GM12878 (cell line): ENCODE data around the gene NPC2. TPM values are rescaled to one million over a fixed set of nuclear protein-coding genes. Genes with fewer than 3 reads are reported as not detected.

Experiments
- ATAC-seq: fragments of 200-7000 bp; cut with Tn5 transposase; 3 replicates; pipeline ENCODE4 v1.9.1; 2020; ENCODE audit warnings: mild to moderate bottlenecking, moderate library complexity
- BruUV-seq: library from RNA; stranded (reverse); fragments of 400-500 nt; replicated peaks from 2 replicates; lab custom pipeline; 2021; lab: Mats Ljungman, UMichigan
- CTCF ChIA-PET: fragments of 300-600 bp; sonication (Branson Sonifier 250); formaldehyde crosslinking; extraction: SDS; loops from one replicate; lab custom pipeline; 2021; ENCODE audit warnings: inconsistent platforms; lab: Yijun Ruan, JAX
- POLR2A ChIA-PET: fragments of 350-600 bp; formaldehyde crosslinking; extraction: SDS; loops from one replicate; lab custom pipeline; 2021; ENCODE audit warnings: inconsistent platforms; lab: Charles Lee
- RAD21 ChIA-PET: fragments of 300-600 bp; sonication (Branson Sonifier 250); formaldehyde crosslinking; loops from one replicate; lab custom pipeline; 2023; ENCODE audit warnings: antibody characterized with exemption; ENCODE audit not compliant: unreplicated experiment; lab: Charles Lee
- SMC1A ChIA-PET: fragments of 300-600 bp; sonication (Branson Sonifier 250); formaldehyde crosslinking; loops from one replicate; lab custom pipeline; 2023; ENCODE audit not compliant: unreplicated experiment, uncharacterized antibody; lab: Charles Lee
- DNase-seq: peaks from one replicate; pipeline ENCODE4 v3.0.0-alpha.2; 2011; ENCODE audit warnings: low read depth, low spot score
- FAIRE-seq: peaks from 3 replicates; lab custom pipeline; 2011; peaks lifted over from hg19 to GRCh38; lab: Jason Lieb, UNC
- H2AFZ ChIP-seq: 2 replicates; pipeline ENCODE4 v1.6.0; 2011; ENCODE audit warnings: low read depth, low read length, control low read depth; ENCODE audit not compliant: control insufficient read depth
- H3K27ac ChIP-seq: 2 replicates; pipeline ENCODE4 v1.5.1; 2011; ENCODE audit warnings: control low read depth; ENCODE audit not compliant: control insufficient read depth, insufficient read depth
- H3K27me3 ChIP-seq, 2 experiments: replicated peaks in 1 of 2; 2 replicates each; pipeline versions ENCODE4 v1.6.0 to v1.6.1; 2011; ENCODE audit warnings: low read length in 1 of 2; ENCODE audit not compliant: control insufficient read depth in 2 of 2, insufficient read depth in 2 of 2
- H3K36me3 ChIP-seq, 2 experiments: 2 replicates each; pipeline ENCODE4 v1.5.1; 2011; ENCODE audit warnings: low read length in 1 of 2; ENCODE audit not compliant: control insufficient read depth in 2 of 2, insufficient read depth in 2 of 2
- H3K4me1 ChIP-seq: 2 replicates; pipeline ENCODE4 v1.6.1; 2011; ENCODE audit warnings: mild to moderate bottlenecking, low read length, moderate library complexity, mixed read lengths; ENCODE audit not compliant: control insufficient read depth, insufficient read depth
- H3K4me2 ChIP-seq: 2 replicates; pipeline ENCODE4 v1.6.0; 2011; ENCODE audit warnings: control low read depth; ENCODE audit not compliant: control insufficient read depth, insufficient read depth
- H3K4me3 ChIP-seq: fragments of 200-600 bp; sonication (generic); 2 replicates; pipeline ENCODE4 v1.5.1; 2016
- H3K79me2 ChIP-seq: 2 replicates; pipeline ENCODE4 v1.6.0; 2011; ENCODE audit warnings: low read length; ENCODE audit not compliant: control insufficient read depth, insufficient read depth
- H3K9ac ChIP-seq: 2 replicates; pipeline ENCODE4 v1.8.0; 2011; ENCODE audit warnings: low read length, control low read depth, mixed read lengths; ENCODE audit not compliant: control insufficient read depth, insufficient read depth
- H3K9me3 ChIP-seq: replicated peaks from 3 replicates; pipeline ENCODE4 v1.5.1; 2011; ENCODE audit warnings: mild to moderate bottlenecking, low read length; ENCODE audit not compliant: control insufficient read depth, insufficient read depth
- H4K20me1 ChIP-seq: 2 replicates; pipeline ENCODE4 v1.6.0; 2011; ENCODE audit not compliant: control insufficient read depth, insufficient read depth
- CBX5 ChIP-seq: sonication (generic); IDR thresholded peaks from 2 replicates; pipeline ENCODE4 v1.6.1; 2016; ENCODE audit warnings: low read depth, moderate library complexity, mild to moderate bottlenecking, inconsistent platforms
- DPF2 ChIP-seq: fragments of 450-650 bp; IDR thresholded peaks from 2 replicates; pipeline ENCODE4 v1.6.1; 2017; ENCODE audit warnings: mild to moderate bottlenecking
- E4F1 ChIP-seq: fragments of 450-650 bp; IDR thresholded peaks from 2 replicates; pipeline ENCODE4 v1.6.1; 2018; ENCODE audit warnings: borderline replicate concordance, mild to moderate bottlenecking; ENCODE audit not compliant: partially characterized antibody
- IKZF1 ChIP-seq: fragments of 450-650 bp; conservative IDR thresholded peaks from 2 replicates; pipeline ENCODE4 v1.6.1; 2017; ENCODE audit warnings: antibody characterized with exemption, mild to moderate bottlenecking
- NFXL1 ChIP-seq: fragments of 450-650 bp; IDR thresholded peaks from 2 replicates; pipeline ENCODE4 v1.6.1; 2017; ENCODE audit warnings: antibody characterized with exemption, mild to moderate bottlenecking, borderline replicate concordance
- NRF1 ChIP-seq: conservative IDR thresholded peaks from 2 replicates; pipeline ENCODE4 v1.6.1; 2011; ENCODE audit warnings: mild to moderate bottlenecking, low read depth, low read length, improper control_type of control experiment
- PBX3 ChIP-seq: IDR thresholded peaks from 2 replicates; pipeline ENCODE4 v1.6.1; 2011; ENCODE audit warnings: mild to moderate bottlenecking, low read depth, low read length, moderate library complexity; ENCODE audit not compliant: insufficient replicate concordance
- SKIL ChIP-seq: fragments of 450-650 bp; IDR thresholded peaks from 2 replicates; pipeline ENCODE4 v1.6.1; 2017; ENCODE audit warnings: mild to moderate bottlenecking, low read depth, inconsistent platforms; ENCODE audit not compliant: poor library complexity, severe bottlenecking
- SRF ChIP-seq, 2 experiments: IDR thresholded peaks; 2 replicates each; pipeline ENCODE4 v1.6.1; 2011; ENCODE audit warnings: low read depth in 2 of 2, low read length in 2 of 2, mild to moderate bottlenecking in 1 of 2, moderate library complexity in 1 of 2
- TBL1XR1 ChIP-seq: IDR thresholded peaks from 2 replicates; pipeline ENCODE4 v1.6.1; 2012; ENCODE audit warnings: low read depth, low read length, improper control_type of control experiment
- TCF12 ChIP-seq: IDR thresholded peaks from 2 replicates; pipeline ENCODE4 v1.6.1; 2011; ENCODE audit warnings: low read depth, mild to moderate bottlenecking, low read length
- USF2 ChIP-seq: IDR thresholded peaks from 2 replicates; pipeline ENCODE4 v1.6.1; 2011; ENCODE audit warnings: low read depth, low read length, improper control_type of control experiment, borderline replicate concordance
- ZBTB4 ChIP-seq: fragments of 450-650 bp; formaldehyde crosslinking; IDR thresholded peaks from 2 replicates; pipeline ENCODE4 v1.4.0; 2022; ENCODE audit warnings: mild to moderate bottlenecking, moderate library complexity
- ZNF622 ChIP-seq: fragments of 450-650 bp; IDR thresholded peaks from 2 replicates; pipeline ENCODE4 v1.6.1; 2017; ENCODE audit warnings: mild to moderate bottlenecking, inconsistent platforms
- WGBS: methylation state at CpG from one replicate; pipeline ENCODE4 v1.1.6; 2016; ENCODE audit warnings: low lambda C conversion rate; ENCODE audit not compliant: insufficient replicate concordance, insufficient coverage; ENCODE audit errors: missing lambda C conversion rate; 5-methylcytosine and 5-hydroxymethylcytosine counted together
- in situ Hi-C: fragments of 300-500 bp; cut with MboI; formaldehyde crosslinking; loops from 9 replicates; pipeline ENCODE4 v1.14.3; 2018; ENCODE audit warnings: mixed read lengths
- intact Hi-C: fragments of 100-400 bp; cut with micrococcal nuclease; formaldehyde crosslinking; loops from one replicate; pipeline ENCODE4 v1.14.2; 2022; ENCODE audit not compliant: unreplicated experiment
- polyA plus RNA-seq, 11 experiments: library from polyadenylated mRNA; depleted of rRNA in 4 of 11; unstranded in 6 of 11; stranded (reverse) in 5 of 11; fragments of >200 nt; fragmentation: Nextera tagmentation in 4 of 11; fragmentation: Illumina TruSeq in 1 of 11; extraction: Ambion mirVana in 4 of 11; extraction: Trizol in 1 of 11; gene quantifications; 1 replicate in 1 of 11; 2 replicates in 10 of 11; pipeline versions ENCODE4 v1.2.1 to v1.2.3, GENCODE V29; 2011 to 2016; ENCODE audit warnings: inconsistent platforms in 2 of 11, missing spikeins in 2 of 11, low read depth in 1 of 11
- total RNA-seq, 4 experiments: library from RNA; depleted of rRNA in 3 of 4; stranded (reverse); fragments of >200 nt in 3 of 4; fragmentation: Illumina TruSeq in 1 of 4; extraction: Trizol in 1 of 4; gene quantifications; 2 replicates each; pipeline versions ENCODE4 v1.2.1 to v1.2.3, GENCODE V29; 2013 to 2021

The NPC2 gene
- total and polyA plus RNA-seq, 10 of the 15 experiments (the other 5 are each of a cell fraction or from before 2014, with no cell fraction given) = 29.5 to 109 (median 59.1) TPM

GRCh38 chr14:74505831-74506230 is 12.7 kb upstream of the NPC2 start:
- Histone ChIP-seq H3K27ac (no peak overlapping the region), H3K4me2 (no peak overlapping the region), H4K20me1 (no peaks in the 10 kb centered on the region), H3K4me3 (no peak overlapping the region), H3K9me3 (no peaks in the 10 kb centered on the region), H3K79me2 (no peaks in the 10 kb centered on the region), H3K27me3 (no peaks in the 10 kb centered on the region; a peak in 1 of 4 replicates), H2AFZ (no peak overlapping the region), H3K36me3 (no peaks in the 10 kb centered on the region), H3K4me1 (no peaks in the 10 kb centered on the region), H3K9ac (no peak overlapping the region)
- ATAC-seq = no peak
- no peak for TF ChIP-seq PBX3
- no peak for TF ChIP-seq IKZF1
- TF ChIP-seq NFXL1 = no peak
- TF ChIP-seq SKIL = no peak
- TF ChIP-seq TBL1XR1 = no peak
- TF ChIP-seq CBX5 = no peak
- no peak for TF ChIP-seq ZBTB4 (CRISPR knock-in tag)
- no peak for TF ChIP-seq DPF2
- no peak for TF ChIP-seq E4F1
- TF ChIP-seq ZNF622 = no peak
- no peak for TF ChIP-seq SRF (IDR thresholded peaks at IDR 0.05; ENCODE audit: low read depth in 2 of 2, low read length in 2 of 2)
- no peak for TF ChIP-seq NRF1
- TF ChIP-seq TCF12 = no peak
- no peak for TF ChIP-seq USF2
- intact Hi-C loops = no loop called here
- POLR2A ChIA-PET = interaction anchor here (0.6 kb wide), 1 partner anchor 228 kb away, joined by 3 read pairs; no protein-coding TSS in a partner anchor
- in situ Hi-C loops = no loop called here
- RAD21 ChIA-PET = no interaction called here
- no TSS peak for BruUV-seq
- FAIRE-seq = no peak
- SMC1A ChIA-PET = no interaction called here
- CTCF ChIA-PET = interaction anchor here (0.6 kb wide), 1 partner anchor 33 kb away, joined by 4 read pairs; no protein-coding TSS in a partner anchor
- DNase-seq = no peak
- 32% methylated on average over 17 of the region's 17 CpGs for WGBS
